Loucy (cell line): ENCODE measurements around the gene GNAQ.

ENCODE experiments used
- H2AFZ ChIP-seq: fragments of 200-600 bp; sonication (generic); 2 replicates; pipeline ENCODE4 v1.6.0; 2016; ENCODE audit warnings: antibody characterized with exemption, mild to moderate bottlenecking, low read length, moderate library complexity
- H3F3A ChIP-seq: fragments of 200-600 bp; 2 replicates; pipeline ENCODE4 v1.6.0; 2016; ENCODE audit warnings: antibody characterized with exemption, low read depth, mild to moderate bottlenecking
- H3K27me3 ChIP-seq: fragments of 200-600 bp; sonication (generic); 2 replicates; pipeline ENCODE4 v1.6.1; 2014; ENCODE audit warnings: low read length, mild to moderate bottlenecking; ENCODE audit not compliant: insufficient read depth, poor library complexity, severe bottlenecking
- H3K36me3 ChIP-seq: fragments of 200-600 bp; sonication (generic); 2 replicates; pipeline ENCODE4 v1.6.1; 2016; ENCODE audit warnings: low read length; ENCODE audit not compliant: insufficient read depth
- H3K4me1 ChIP-seq: fragments of 200-600 bp; sonication (generic); 2 replicates; pipeline ENCODE4 v1.5.1; 2014; ENCODE audit warnings: low read length, mild to moderate bottlenecking; ENCODE audit not compliant: insufficient read depth, poor library complexity, severe bottlenecking
- H3K4me2 ChIP-seq: fragments of 200-600 bp; sonication (generic); 2 replicates; pipeline ENCODE4 v1.6.0; 2014; ENCODE audit warnings: antibody characterized with exemption, low read length, low read depth, mild to moderate bottlenecking; ENCODE audit not compliant: poor library complexity, severe bottlenecking
- H3K4me3 ChIP-seq: fragments of 200-600 bp; sonication (generic); 2 replicates; pipeline ENCODE4 v1.5.1; 2014; ENCODE audit warnings: low read length, mild to moderate bottlenecking, mixed read lengths; ENCODE audit not compliant: poor library complexity, severe bottlenecking
- H3K79me2 ChIP-seq: fragments of 200-600 bp; sonication (generic); 2 replicates; pipeline ENCODE4 v1.6.1; 2014; ENCODE audit warnings: low read length; ENCODE audit not compliant: insufficient read depth
- H3K9ac ChIP-seq: fragments of 200-600 bp; sonication (generic); 2 replicates; pipeline ENCODE4 v1.6.0; 2014; ENCODE audit warnings: mild to moderate bottlenecking, low read depth, low read length, moderate library complexity; ENCODE audit not compliant: poor library complexity, severe bottlenecking
- H3K9me2 ChIP-seq: fragments of 200-600 bp; sonication (generic); replicated peaks from 2 replicates; pipeline ENCODE4 v1.6.1; 2016; ENCODE audit warnings: low read depth, low read length, mixed read lengths
- H3K9me3 ChIP-seq: fragments of 200-600 bp; sonication (generic); 2 replicates; pipeline ENCODE4 v1.6.1; 2014; ENCODE audit warnings: mild to moderate bottlenecking, antibody characterized with exemption, low read length, low read depth; ENCODE audit not compliant: insufficient read depth
- H4K20me1 ChIP-seq: fragments of 200-600 bp; sonication (generic); 2 replicates; pipeline ENCODE4 v1.6.0; 2014; ENCODE audit warnings: antibody characterized with exemption, low read length, mild to moderate bottlenecking; ENCODE audit not compliant: insufficient read depth, poor library complexity, severe bottlenecking
- CTCF ChIP-seq: fragments of 200-600 bp; sonication (generic); conservative IDR thresholded peaks from 2 replicates; pipeline ENCODE4 v1.5.1; 2014; ENCODE audit warnings: mild to moderate bottlenecking, antibody characterized with exemption, low read length
- EZH2phosphoT487 ChIP-seq: fragments of 200-600 bp; IDR thresholded peaks from 2 replicates; pipeline ENCODE4 v1.6.1; 2018; ENCODE audit warnings: antibody characterized with exemption, mild to moderate bottlenecking, moderate library complexity, borderline replicate concordance

GNAQ gene

GRCh38 chr9:78023003-78023741 is 8.4 kb downstream of the GNAQ start:
- H3K9me2 ChIP-seq, result no peaks in the 10 kb centered on the region
- peak overlapping the region; percentile 99 for H3K4me2 ChIP-seq
- peaks cover 90% of the 10 kb centered on the region for H3K4me1 ChIP-seq
- H3K79me2 ChIP-seq, result peaks cover 100% of the 10 kb centered on the region
- H3K4me3 ChIP-seq, result peak overlapping the region; percentile 93
- no peak for TF ChIP-seq EZH2phosphoT487
- TF ChIP-seq CTCF, result no peak
- H3F3A ChIP-seq, result no peaks in the 10 kb centered on the region
- H3K36me3 ChIP-seq, result no peaks in the 10 kb centered on the region; the same call in 1 of the 2 replicates
- no peak overlapping the region for H2AFZ ChIP-seq
- H4K20me1 ChIP-seq, result peaks cover 98% of the 10 kb centered on the region
- H3K9me3 ChIP-seq, result no peaks in the 10 kb centered on the region
- H3K27me3 ChIP-seq, result no peaks in the 10 kb centered on the region
- peak overlapping the region; percentile 95 for H3K9ac ChIP-seq

GRCh38 chr9:78021697-78022096 is 9.9 kb downstream of the GNAQ start:
- Histone ChIP-seq H3K4me1 (peaks cover 92% of the 10 kb centered on the region), H3K79me2 (peaks cover 100% of the 10 kb centered on the region), H3K4me3 (peak overlapping the region; percentile 93), H4K20me1 (peaks cover 98% of the 10 kb centered on the region), H3K9me3 (no peaks in the 10 kb centered on the region), H3K4me2 (peak overlapping the region; percentile 99), H2AFZ (no peak overlapping the region), H3F3A (no peaks in the 10 kb centered on the region), H3K9ac (peak overlapping the region; percentile 95), H3K9me2 (no peaks in the 10 kb centered on the region), H3K36me3 (no peaks in the 10 kb centered on the region; the same call in 1 of the 2 replicates), H3K27me3 (no peaks in the 10 kb centered on the region)
- no peak for TF ChIP-seq EZH2phosphoT487
- no peak for TF ChIP-seq CTCF

GRCh38 chr9:78017190-78017693 is 14.4 kb downstream of the GNAQ start:
- Histone ChIP-seq H3K4me1 (peaks cover 77% of the 10 kb centered on the region), H3K36me3 (peaks cover 6% of the 10 kb centered on the region; the same call in 1 of the 2 replicates), H3K9me3 (no peaks in the 10 kb centered on the region), H3K9me2 (no peaks in the 10 kb centered on the region), H3K4me3 (peak overlapping the region; percentile 52), H4K20me1 (peaks cover 96% of the 10 kb centered on the region), H3F3A (no peaks in the 10 kb centered on the region), H3K79me2 (peaks cover 100% of the 10 kb centered on the region), H2AFZ (no peak overlapping the region), H3K27me3 (no peaks in the 10 kb centered on the region), H3K9ac (peak overlapping the region; percentile 32), H3K4me2 (peak overlapping the region; percentile 99)
- TF ChIP-seq EZH2phosphoT487 (no peak), CTCF (no peak)
